ENCODE results near the gene SLC37A2. TPM values are rescaled to one million over a fixed set of nuclear protein-coding genes. Genes with fewer than 3 reads are reported as not detected.

SLC37A2 gene
- total RNA-seq, 1 experiment from 2014 or later = 5.1 TPM

GRCh38 chr11:125123194-125123946, 60.3 kb downstream of the SLC37A2 start:
- Histone ChIP-seq H2AFZ (ENCODE audit: low read depth, low read length, poor library complexity, severe bottlenecking) (peak overlapping the region; percentile 95), H3K9me3 (ENCODE audit: control insufficient read depth in 1 of 2, insufficient read depth in 1 of 2, low read depth in 1 of 2, low read length in 2 of 2) (no peaks in the 10 kb centered on the region), H3K27me3 (ENCODE audit: insufficient read depth, low read length) (0 out of 2 replicates have a peak, but pooled peaks cover 4% of the 10 kb centered on the region), H4K20me1 (ENCODE audit: insufficient read depth) (no peaks in the 10 kb centered on the region), H3K79me2 (ENCODE audit: insufficient read depth, low read length) (no peaks in the 10 kb centered on the region), H3K4me2 (ENCODE audit: low read length) (peak overlapping the region; percentile 73), H3K9me2 (ENCODE audit: insufficient read depth) (no peaks in the 10 kb centered on the region), H3K4me1 (ENCODE audit: control insufficient read depth in 1 of 2, insufficient read depth in 2 of 2, low read length in 2 of 2) (peaks cover 4 to 15% of the 10 kb centered on the region in 2 experiments; a peak in 3 of 4 replicates), H3K36me3 (ENCODE audit: control insufficient read depth in 1 of 2, insufficient read depth in 2 of 2, low read length in 2 of 2) (no peaks in the 10 kb centered on the region), H3K4me3 (replicated peaks in 1 of 2; ENCODE audit: low read depth in 1 of 2, low read length in 2 of 2) (peak overlapping the region; percentile 29 to 52), H3K9ac (ENCODE audit: low read length) (peak overlapping the region; percentile 34), H3K27ac (ENCODE audit: low read depth, low read length) (peak overlapping the region; percentile 26; the same call in 1 of the 2 replicates)
- no peak for DNase-seq (ENCODE audit: low read depth, low spot score)
- BruUV-seq (replicated peaks) = TSS peak; percentile 92
- ChIA-PET CTCF (interaction anchor here (0.6 to 2.9 kb wide), 21 partner anchors 9 to 310 kb away, joined by 3 to 26 read pairs (median 5); partner anchors contain the start of gene TMEM218), RAD21 (ENCODE audit: low non-redundant PET in 1 of 2, low total read pairs in 2 of 2, uncharacterized antibody in 2 of 2, unreplicated experiment in 2 of 2) (interaction anchor here (0.8 to 1.3 kb wide), 4 partner anchors 9 to 33 kb away, joined by 3 to 4 read pairs (median 3); partner anchors contain the start of gene TMEM218 (in 1 of the 2)), POLR2A (interaction anchor here (1.0 to 2.1 kb wide), 9 partner anchors 9 to 169 kb away, joined by 3 to 21 read pairs (median 8); partner anchors contain the start of genes CCDC15 and TMEM218)
- no peak for ATAC-seq
- TF ChIP-seq ELF1 (IDR thresholded peaks at IDR 0.05; ENCODE audit: borderline replicate concordance, low read depth) = no peak
- no peak for TF ChIP-seq CTCF (IDR thresholded peaks at IDR 0.05 in 2 of 3, conservative IDR thresholded peaks at IDR 0.05 in 1 of 3; ENCODE audit: borderline replicate concordance in 1 of 3, insufficient read depth in 1 of 3, low read depth in 2 of 3, low read length in 2 of 3)
- no peak for TF ChIP-seq EZH2 (IDR thresholded peaks at IDR 0.05)
- no peak for TF ChIP-seq POLR2AphosphoS5 (IDR thresholded peaks at IDR 0.05; ENCODE audit: low read depth, low read length)
- TF ChIP-seq CBX3 (IDR thresholded peaks at IDR 0.05; ENCODE audit: low read depth) = no peak
- no peak for TF ChIP-seq REST (IDR thresholded peaks at IDR 0.05; ENCODE audit: low read depth)
- TF ChIP-seq EGR1 (IDR thresholded peaks at IDR 0.05; ENCODE audit: low read depth) = no peak
- TF ChIP-seq SRF (IDR thresholded peaks at IDR 0.05; ENCODE audit: low read depth) = no peak
- no peak for TF ChIP-seq ZFX (IDR thresholded peaks at IDR 0.05)
- intact Hi-C loops (cut with micrococcal nuclease) = no loop called here

All from HCT116 (cell line).